GM19397 (cell line): ENCODE data around the gene INPP5A.
"Not testable (repeated sequence)": the region's sequence is repeated elsewhere in the genome, so short reads cannot be mapped to it uniquely, and the experiment has no call there.

Source experiments
- ATAC-seq: cut with Tn5 transposase; IDR thresholded peaks from one replicate; pipeline ENCODE4 v1.9.1; 2021; ENCODE audit warnings: mild to moderate bottlenecking, moderate library complexity; ENCODE audit not compliant: unreplicated experiment

Gene INPP5A

DNA sequence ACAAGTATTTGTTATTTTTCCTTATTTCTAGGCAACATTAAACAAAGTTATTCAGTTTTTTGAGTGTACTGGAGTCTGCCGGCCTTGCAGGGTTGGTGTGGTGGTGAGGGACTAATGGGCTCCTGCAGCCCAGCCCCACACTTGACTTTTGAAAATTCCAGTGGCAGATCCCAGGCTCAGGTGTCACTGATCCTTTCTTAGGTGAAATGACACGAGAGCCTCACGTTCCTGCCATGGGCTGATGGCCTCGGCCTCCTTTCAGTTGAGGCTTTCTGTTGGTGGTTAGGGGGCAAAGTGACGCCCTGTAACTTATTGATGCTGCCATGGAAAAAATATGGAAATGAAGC lies 130.4 kb downstream of the INPP5A start:
- no peak for ATAC-seq

DNA sequence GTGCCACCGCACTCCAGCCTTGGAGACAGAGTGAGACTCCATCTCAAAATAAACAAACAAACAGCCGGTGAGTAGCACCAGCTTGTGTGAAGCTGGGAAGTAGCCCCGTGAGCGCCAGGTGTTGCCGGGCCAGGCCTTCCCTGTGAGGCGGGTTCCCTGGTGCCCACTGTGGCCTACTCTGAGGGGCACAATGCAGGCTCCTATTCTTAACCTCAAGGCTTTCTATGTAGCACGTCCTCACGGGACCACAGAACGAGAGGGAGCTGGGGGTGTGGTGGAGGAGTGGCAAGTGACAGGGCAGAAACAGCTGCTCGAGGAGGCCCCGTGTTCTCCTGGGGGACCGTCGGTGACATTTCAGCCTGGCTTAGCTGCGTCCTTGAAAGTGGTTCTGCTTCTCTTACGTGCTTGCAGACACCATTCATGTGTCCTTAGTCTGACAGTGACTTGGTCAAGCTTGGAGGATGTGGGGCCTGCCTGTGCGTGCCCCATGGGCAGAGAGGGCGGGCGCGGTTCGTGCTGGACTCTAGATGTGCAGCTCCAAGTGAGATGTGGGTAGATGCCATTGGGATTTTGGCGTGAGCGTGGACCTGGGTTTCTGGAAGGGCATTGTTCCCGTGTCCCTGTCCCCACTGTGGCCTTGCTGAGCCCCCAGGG lies 131.7 kb downstream of the INPP5A start:
- no peak for ATAC-seq

DNA sequence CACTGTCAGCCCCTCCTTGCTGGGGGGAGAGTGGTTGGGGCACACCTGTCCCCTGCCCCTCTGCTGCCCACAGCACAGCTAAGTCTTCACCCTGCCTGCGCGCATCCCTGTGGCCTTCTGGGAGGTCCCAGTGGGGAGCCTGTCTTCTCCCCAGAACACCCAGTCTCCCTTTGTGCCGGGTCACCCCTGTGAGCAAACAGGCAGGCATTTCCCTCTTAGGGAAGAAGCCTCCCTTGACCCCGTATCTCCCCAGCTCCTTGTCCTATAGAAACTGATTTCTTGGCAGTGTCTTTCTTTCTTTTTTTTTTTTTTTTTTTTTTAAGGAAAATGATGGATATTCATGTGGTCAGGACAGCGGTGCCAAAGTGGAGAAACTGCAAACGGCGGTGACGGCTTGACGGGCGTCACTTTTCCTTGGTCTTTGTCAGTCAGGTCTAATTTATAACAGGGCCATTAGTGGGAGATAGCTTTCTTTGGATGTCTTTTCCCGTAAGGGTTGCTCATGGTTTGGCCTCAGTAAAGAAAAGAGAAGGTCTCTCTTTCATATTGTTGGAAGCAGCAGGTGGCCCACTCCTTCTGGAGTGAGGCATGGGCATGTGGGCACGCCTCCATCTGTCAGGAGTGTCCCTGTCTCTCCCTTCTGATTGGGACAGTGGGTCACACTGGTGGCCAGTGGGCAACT lies 133.1 kb downstream of the INPP5A start:
- ATAC-seq, result no peak

DNA sequence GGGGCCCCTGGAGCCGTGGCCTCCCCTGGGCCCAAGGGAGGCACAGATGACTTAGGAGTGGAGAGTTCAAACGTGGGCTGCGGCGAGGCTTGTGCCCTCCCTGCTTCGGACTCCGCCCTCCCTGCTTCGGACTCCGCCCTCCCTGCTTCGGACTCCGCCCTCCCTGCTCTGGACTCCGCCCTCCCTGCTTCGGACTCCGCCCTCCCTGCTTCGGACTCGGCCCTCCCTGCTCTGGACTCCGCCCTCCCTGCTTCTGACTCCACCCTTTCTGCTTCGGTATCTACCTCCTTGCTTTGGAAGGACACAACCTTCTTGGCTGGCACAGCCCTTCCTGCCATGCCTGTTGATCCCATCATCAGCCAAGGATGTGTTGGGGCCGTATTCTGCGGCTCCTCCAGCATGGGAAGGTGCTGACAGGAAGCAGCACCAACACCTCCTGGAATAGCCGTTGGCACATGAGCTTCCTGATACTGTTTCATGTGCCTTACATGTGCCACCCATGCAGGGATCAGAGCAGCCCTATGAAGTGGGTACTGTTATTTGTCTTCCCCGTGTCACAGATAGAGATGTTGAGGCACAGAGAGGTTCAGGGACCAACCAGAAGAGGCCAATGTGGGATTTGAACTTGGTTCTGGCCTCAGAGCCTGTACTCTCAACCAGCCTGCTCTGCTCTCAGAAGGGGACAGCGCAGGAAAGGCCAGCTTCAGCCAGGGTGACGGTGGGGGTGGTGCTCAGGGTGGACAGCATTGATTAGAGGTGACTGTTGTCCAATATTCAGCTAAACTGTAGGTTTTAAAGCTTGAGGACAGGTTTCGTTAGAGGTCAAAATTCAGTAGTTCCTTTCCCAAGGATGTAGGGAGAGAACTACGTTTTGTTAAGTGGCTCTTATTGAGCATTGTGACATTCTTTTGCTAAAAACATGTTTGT lies 133.9 kb downstream of the INPP5A start:
- no peak for ATAC-seq

DNA sequence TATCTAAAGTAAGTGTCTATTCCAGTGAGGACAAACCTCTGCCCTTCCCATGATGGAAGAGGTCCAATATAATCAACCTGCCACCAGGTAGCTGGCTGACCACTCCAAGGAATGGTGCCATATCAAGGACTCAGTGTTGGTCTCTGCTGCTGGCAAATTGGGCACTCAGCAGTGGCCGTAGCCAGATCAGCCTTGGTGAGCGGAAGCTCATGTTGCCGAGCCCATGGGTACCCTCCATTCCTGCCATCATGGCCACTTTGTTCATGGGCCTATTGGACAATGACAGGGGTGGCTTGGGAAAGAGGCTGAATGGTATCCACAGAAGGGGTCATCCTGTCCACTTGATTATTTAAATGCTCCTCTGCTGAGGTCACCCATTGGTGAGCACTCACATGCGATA lies 136.2 kb downstream of the INPP5A start:
- not testable (repeated sequence) for ATAC-seq

DNA sequence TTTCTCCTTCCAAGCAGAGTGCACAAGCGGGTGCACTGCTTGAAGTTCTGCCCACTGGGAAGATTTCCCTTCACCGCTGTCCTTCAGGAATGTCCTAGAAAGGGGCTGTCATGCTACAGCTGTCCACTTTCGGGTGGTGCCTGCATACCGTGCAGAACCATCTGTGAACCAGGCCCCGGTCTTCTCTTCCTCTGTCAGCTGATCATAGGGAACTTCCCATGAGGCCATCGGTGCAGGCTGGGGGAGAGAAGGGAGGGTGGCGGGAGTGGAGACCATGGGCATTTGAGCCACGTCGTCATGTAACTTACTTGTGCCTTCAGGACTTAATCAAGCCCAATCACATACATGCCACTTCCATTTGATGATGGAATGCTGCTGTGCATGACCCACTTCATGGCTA lies 136.7 kb downstream of the INPP5A start:
- ATAC-seq, result no peak

DNA sequence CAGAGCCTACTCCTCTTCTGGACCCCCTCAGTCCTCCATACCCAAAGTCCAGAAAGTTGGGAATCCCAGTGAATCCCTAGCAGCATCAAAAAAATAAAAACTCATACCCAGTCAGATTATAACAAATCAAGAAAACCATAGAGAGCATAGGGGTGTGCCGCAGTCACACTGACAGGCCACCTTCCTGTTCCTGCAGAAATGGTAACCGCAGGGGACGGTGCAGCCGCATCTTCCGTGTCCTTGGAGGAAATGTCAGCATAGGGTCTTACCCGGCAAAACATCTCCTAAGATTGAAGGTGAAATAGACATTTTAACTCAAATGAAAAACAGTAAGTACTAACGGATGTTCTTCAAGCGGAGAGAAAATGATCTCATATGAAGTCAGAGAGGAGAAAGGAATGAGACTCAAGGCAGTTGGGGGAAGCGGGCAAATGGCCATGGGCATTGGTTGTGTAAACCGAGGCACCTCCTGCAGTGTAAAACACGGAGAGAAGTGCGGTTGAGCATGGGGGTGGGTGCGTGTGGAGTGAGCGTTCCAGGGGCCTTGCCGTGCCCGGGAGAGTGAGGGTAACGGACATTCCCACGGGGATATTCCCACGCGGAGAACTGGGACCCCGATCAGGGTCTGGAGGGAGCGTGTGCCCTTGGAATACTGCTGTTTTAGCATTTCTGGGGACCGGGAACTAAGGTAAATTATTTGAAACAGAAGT lies 137.6 kb downstream of the INPP5A start:
- ATAC-seq, result no peak

DNA sequence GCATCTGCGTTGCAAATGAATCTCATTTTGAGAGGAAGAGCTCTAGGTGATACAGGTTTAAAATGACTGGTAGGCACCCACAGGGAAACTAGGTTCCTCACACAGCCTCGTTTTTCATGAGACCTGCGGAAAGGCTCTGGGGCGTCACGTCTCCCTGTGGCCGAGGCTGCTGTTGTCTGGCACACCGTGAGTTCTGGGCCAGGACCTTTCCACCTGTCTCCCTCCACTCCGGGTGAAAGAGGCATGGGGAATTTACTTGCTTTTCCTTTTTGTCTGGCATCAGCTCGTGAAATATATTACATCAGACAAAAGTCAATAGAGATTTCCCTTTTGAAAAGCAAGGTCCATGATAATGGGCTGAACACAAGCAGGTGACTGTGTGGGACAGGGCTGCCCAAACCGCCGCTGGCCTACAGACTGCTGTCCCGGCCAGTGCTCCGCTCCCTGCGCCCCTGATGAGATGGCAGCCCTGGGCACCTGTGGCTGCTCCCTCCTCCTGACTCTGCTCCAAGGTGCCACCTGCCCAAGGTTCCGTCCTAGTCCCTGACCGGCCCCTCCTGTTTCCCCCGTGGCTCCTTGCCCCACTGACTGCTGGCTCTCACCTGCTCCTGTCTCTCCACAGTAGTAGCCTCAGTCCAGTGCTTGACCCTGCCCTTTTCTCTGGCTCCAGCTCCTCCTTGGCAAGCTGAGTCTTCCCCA lies 138.8 kb downstream of the INPP5A start:
- ATAC-seq, result no peak

DNA sequence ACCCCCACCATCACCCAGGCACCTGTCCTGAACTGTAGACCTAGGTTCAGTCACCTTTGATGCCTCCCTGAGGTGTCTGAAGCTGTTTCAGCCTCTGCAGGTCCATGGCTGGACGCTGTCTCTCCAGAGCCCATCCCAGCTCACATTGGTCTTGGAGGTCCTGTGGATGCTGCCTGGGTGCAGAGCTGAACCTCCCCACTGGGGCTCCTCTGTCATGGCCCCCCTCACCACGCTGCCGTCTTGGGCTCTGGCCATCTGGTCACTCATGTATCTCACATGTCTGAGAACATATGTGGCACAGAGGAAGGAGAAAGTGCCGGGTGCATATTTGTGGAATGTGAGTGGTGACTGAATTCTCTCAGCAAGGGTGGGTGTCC lies 139.5 kb downstream of the INPP5A start:
- ATAC-seq, result no peak

DNA sequence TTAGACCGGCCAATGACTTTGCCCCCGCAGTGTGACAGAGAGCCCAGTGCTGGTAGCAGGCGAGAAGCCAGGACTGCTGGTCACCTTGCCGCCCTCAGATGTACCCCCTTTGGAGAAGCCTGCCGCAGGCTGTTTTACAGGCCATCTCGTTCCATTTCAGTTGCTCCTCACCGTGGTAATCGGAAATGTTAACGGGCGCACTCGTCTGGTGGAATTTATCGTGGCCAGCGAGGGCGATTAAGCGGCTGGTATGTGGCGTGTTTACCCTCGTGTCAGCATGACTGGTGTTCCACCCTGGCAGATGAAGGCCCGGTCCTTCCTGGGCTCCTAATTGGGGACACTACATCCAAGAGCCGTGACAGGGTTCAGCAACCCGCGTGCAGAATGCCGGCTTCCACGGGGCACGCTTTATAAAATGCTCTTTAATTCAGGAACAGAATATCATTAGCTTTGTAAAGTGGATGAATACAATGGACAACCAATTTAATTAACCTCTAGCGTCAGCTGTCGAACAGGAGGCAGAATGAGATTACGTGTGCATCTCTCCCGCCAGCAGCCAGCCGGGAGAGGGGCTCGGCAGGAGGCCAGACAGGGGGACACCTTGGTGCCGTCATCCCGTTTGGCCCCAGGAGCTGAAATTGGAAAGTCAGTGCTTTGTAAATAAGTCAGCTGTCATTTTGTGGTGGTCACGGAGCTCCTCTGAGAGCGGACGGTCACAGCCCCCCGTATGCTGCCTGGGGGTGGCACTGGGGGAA lies 140.1 kb downstream of the INPP5A start:
- no peak for ATAC-seq

DNA sequence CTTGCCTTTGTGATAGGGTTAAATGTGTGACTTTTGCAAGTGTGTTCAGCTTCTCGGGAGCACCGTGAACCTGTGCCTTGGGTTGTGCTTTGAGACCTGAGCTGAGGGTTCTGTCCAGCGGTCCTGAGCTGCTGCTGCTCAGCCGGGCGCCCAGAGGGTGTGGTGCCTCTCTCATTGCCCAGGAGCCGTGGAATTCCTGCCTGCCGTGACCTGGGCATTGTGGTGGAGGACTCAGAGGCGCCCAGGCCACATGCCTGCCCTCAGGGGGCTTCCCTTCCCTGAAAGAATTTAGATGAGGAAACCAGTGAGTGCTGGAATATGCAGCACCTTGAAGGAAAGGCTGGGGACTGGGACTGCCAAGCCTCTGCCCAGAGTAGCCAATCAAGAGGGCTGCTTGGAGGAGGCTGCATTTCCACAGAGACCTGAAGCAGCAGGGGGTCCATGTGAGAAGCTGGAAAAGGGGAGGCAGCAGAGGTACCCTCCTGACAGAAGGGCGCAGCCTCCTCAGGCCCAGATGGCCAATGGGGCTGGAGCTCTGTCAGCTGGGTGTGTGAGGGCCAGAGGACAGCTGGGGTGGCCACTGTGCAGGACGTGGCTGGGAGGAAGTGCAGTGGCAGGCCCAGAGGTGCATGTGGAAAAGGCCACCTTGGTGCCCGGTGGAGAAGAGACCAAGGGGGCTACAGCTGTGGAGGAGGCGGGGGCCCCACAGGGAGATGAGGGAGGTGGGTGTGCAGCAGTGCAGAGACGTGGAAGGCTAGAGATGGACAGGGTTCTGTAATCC lies 141.0 kb downstream of the INPP5A start:
- no peak for ATAC-seq

DNA sequence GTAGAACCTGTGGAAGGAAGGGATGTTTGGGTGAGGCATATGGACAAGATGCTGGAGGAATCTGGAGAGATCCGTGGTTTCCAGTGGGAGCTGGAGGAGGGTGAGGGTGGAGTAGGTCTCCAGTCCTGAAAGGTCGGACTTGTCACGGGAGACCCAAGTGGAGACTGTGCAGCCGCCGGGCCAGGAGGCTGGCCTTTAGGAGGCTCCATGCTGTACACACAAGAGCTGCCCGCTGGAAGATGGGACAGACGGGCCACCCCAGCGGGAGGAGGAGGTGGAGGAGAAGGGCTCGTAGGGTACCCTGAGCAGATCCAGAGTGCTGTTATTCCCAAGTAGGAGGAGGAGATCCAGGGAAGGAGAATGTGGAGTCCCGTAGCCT lies 141.6 kb downstream of the INPP5A start:
- no peak for ATAC-seq

DNA sequence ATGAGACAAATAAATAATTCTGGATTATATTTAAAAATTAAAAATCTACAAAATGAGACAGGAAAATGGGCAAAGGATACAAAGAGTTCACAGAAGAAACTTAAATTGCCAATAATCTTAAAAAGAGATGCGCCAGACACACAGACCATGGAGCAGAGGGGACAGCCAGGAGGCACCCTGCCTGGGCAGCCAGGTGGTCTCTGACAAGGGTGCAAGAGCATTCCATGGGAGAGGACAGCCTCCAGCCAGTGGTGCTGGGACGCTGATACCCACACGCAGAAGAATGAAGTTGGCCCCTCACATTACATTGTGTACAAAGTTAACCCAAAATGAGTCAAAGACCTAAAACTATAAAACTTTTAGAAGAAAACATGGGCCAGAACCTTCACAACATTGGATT lies 142.1 kb downstream of the INPP5A start:
- no peak for ATAC-seq

DNA sequence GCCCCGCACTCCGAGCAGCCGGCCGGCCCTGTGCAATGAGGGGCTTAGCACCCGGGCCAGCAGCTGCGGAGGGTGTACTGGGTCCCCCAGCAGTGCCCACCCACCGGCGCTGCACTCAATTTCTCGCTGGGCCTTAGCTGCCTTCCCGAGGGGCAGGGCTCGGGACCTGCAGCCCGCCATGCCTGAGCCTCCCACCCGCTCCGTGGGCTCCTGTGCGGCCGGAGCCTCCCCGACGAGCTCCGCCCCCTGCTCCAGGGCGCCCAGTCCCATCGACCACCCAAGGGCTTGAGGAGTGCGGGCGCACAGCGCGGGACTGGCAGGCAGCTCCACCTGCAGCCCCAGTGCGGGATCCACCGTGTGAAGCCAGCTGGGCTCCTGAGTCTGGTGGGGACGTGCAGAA lies 143.2 kb downstream of the INPP5A start:
- ATAC-seq, result not testable (repeated sequence)

DNA sequence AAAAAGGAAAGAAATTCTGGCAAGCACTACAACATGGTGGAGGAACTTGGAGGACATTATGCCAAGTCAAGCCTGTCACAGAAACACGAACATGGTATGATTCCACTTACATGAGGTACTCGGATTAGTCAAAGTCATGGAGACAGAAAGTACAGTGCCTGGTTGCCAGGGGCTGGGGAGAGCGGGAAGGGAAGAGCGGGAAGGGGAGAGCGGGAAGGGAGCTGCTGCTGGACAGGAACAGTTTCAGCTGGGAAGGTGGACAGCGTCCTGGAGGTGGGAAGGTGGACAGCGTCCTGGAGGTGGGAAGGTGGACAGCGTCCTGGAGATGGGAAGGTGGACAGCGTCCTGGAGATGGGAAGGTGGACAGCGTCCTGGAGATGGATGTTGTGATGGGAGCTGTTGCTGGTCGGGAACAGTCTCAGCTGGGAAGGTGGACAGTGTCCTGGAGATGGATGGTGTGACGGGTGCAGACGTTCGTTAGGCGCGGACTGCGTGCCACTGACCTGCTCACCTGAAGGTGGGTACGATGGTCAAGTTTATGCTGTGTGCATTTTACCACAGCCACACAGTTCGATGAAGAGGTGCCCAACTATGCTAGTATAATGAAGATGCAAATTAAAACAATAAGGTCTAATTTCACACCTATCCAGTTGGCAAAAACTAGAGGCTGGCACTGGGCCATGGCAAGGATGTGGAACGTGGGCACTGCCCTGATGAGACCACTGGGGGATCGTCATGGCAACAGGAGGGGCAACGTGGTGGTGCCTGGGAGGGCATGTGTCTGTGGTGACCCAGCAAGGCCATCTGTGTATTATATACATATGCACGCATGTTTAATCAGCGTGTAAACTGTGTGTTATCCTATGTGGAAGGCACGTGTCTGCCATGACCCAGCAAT lies 144.5 kb downstream of the INPP5A start:
- no peak for ATAC-seq

DNA sequence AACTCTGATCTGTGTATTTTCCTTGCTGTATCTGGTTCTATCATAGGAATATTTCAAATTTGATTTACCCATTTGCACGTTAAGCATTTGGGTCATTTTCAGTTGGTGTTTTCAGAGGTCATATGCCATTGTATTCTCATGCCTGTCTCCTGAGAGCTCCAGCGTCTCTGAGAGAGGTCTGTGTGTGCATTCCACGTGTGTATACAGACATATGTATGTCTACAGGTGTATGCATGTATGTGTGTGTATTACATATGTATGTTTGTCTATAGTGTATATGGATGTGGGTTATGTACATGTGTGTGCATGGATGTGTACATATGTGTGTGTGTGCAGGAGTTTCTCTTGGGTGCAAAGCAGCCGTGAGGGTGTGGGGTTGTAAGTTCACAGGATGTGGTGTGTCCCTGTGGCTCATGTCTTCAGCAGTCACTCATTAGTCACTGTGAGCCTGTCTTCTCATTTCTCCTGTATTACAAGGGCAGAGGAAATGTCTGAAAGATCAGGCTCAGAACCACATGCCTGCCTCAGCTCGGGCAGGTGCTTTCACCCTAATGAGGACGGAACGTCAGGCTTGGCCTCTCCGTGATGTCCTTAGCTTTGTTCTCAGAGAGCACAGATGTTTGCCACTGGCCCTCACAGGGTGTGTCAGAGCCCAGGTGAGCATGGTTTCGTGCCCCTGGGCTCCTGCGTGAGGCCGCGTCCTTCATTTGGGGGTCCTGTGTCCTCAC lies 146.7 kb downstream of the INPP5A start:
- ATAC-seq, result no peak

DNA sequence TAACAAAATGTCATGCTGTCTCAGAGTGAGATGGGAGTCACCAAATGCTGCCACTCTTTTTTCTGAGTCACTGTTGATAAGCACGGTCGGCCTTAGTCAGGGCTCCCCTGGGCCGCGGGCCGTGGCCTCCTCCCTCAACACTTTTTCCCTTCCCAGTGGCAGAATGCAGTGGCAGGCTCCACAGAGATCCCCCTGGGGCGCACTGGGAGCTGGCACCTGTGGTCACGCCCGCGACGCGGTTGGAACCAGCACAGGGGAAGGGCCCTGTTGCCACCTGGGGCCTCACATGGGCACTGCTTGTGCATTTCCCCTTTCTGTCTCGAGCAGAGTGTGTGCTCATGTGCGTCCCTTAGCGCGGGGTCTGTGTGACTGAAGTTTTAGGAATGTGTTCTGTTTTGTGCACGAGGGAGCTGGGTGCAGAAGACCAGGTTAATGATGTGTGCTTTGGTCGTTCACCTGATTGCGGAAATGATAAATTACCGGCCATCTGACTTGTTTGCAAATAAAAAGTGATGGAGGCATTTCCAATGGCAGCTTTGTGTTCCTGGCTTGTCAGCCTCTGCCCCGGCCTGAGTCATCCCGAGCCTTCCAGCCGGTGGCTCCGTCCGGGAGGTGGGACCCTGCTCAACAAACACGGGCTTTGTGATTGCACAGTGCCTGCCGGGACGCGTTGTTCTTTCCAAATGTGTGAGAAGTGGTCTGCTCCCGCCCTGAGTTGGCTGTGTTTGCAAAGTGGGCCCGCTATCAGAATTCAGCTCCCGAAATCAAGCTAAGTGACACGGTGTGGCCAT lies 147.7 kb downstream of the INPP5A start:
- ATAC-seq, result no peak
